Stimulated activated CD8-positive, alpha-beta memory T cell treated with anti-CD3 and anti-CD28 coated beads, Interleukin-15, amount 100 ng/mL, for 1 hour (primary cell): ENCODE measurements around the gene CCDC102A.
"Not testable (repeated sequence)": the region's sequence is repeated elsewhere in the genome, so short reads cannot be mapped to it uniquely, and the experiment has no call there.

Experiments
- DNase-seq: peaks from one replicate; pipeline ENCODE4 v3.0.0-alpha.2; 2020; ENCODE audit warnings: low read depth

CCDC102A gene

DNA sequence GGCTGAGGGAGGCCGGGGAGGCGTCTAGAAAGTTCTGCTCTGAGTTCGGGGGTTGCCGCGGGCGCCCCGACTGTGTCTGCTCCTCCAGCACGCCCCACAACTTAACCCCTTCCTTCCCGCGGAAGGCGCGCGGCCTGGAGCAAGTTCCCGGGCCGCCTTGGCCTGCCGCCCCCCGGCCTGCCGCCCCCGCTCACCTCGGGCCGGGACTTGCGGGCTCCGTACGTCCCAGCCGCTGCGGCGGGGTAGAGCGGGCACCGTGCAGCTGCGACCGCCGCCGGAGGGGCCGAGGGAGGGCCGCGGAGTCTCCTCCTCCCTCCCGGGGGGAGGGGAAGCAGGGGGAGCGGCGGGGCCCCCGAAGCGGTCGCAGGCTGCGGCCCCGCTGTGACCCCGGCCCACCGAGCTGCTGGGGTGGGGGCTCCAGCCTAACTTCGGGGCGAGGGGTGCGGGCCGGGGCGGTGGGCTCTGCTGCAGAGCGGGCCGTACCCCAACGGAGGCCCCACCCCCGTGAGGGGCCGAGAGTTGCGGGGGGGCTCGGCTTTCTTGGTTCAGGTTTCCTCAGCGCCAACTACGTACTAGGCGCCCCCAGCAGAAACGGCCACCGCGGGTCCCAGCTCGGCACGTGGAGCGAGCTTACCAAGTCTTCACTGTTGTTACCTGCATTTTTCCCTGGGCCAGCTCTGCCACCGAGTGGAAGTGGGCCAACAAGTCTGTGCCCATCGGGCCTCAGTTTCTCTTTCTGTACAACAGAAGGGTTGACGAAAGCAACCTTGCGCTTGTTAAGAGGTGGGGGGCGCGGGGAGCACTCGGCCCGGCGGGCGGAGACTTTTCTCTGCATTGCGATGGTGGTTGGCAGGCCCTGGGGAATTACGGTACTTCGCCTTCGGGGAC is at the start of gene CCDC102A:
CCDC102A (minus strand) TSS at position 266 of the 888 bp plus-strand sequence. CDS start 7,394 bp downstream, outside the sequence.
- DNase-seq: no peak

DNA sequence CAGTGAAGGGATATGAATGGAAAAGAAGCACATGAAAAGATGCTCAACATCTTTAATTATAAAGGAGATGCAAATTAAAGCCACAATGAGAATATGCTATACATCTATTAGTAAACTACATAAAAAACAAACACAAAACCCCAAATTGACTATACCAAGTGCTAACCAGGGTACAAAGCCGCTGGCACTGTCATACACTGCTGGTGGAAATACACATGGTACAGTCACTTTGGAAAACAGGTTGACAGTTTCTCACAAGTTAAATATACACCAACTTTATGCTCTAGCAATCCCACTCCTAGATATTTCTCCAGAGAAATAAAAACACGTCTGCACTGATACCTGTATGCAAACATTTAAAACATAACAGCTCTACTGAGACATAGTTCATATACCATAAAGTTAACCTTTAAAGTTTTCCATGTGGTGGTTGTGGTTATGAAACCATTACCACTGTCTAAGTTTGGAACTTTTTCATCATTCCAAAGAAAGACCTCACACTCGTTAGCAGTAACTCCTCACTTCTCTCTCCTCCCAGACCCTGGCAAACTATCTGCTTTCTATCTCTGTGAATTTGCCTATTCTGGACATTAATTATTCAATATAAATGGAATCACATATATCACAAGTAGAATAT is 48.8 kb upstream of the CCDC102A start:
- no peak for DNase-seq

DNA sequence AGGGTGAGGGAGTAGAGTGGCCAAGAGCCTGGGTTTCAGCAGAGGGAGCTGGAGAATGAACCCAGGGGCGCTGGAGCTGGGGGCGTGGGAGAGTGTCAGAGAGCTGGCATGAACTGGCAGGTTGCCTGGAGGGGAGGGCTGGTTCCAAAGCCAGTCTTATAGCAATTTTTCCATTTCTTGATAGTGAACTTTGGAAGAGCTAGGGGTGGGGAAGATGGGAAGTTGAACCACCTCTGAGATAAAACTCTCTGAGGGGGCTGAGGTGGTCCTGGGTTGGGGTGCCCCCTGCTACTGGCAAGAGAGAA is 42.9 kb upstream of the CCDC102A start:
- no peak for DNase-seq

DNA sequence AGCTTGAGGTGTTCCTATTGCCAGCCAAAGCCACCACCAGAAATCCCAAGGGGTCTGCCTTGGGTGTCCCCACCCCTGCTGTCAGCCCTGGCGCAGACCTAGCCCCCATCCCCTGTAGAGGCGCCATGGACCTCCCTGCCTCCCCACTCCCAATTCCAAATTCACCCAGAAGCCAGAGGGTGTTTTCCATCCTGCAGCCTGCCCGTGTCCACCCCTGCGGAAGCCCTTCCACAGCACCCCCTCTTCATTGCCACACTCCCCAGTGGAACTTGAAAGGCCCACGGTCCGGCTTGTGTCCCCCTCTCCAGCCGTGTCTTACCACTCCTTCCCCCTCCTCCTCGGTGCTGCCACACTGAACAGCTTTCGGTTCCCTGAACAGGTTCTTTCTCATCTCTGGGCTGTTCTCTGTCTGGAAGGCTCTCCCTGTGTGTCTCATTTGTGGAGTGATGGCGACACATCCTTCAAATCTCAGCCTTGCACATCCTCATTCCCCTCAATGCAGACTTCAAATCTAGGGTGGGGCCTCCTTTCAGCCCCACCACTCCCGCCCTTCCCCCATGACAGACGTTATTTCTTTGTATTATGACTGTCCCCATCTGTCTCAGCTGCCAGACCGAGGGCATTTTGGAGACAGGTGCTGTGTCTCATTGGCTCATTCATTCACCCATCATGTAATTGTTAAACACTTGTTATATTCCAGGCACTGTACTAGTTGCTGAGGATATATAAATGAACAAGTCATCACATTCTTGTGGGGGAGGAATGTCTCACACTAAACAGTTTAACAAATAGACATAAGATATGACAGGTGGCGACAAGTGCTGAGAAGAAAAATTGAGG is 42.4 kb upstream of the CCDC102A start:
- no peak for DNase-seq

DNA sequence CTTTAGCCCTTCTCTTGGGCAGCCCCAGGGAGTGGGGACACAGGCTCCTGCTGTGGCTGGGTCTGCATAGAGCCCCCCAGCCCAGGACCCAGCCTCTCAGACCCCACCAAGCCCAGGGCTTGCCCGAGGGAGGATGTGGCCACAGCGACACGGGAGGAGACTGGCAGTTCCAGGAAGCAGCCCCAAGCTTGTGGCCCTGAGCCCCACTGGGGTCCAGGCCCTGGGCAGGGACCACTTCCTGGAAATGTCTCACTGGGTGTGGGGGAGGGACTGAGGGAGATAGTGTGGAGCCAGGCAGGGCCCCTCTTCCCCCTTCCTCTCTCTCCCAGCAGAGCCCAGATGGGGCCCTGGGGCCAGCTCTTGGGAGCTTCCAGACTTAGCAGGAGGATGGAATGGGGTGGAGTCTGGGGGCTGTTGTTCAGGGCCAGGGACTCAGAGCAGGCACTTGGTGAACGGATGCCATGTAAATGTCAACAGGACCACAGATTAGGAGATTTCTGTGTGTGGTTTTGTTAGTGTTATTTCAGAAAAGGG is 41.4 kb upstream of the CCDC102A start:
- no peak for DNase-seq

DNA sequence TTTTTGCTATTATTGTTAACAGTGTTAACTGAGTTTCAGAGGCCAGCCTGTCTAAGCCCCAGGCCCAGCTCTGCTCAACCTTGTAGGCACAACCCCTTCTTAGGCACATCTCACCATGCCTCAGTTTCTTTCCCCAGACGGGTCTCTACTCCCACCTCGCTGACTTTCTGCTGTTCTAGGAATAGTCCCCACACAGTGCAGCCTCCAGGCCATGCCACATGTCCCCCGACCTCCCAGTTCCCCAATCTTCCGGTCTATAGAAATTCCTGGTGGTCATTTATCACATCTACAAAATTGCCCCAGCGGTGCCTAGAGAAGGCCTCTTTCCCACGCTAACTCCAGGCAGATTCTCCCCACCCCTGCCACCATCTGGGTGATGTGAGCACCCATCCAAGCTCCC is 40.8 kb upstream of the CCDC102A start:
- no peak for DNase-seq

DNA sequence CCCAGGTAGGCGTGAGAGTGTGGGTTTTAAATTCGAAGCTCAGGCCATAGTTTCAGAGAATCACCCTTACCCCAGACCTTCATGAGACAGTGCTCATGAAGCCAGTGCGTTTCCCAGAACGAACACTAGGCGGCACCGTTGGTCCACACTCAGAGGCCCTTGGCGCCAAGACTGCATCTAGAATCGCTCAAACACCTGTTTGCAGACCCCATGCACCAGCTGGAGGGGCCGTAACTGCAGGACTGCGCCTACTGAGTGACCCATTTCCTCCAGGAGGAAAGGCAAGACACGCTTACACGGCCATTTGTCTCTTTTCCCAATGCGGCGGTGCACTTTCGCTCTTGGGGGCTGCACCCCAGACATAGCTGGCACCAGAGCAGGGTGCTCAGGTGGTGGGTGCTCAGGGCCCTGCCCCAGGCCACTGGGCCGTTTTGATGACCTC is 40.1 kb upstream of the CCDC102A start:
- DNase-seq: peak; percentile 75

DNA sequence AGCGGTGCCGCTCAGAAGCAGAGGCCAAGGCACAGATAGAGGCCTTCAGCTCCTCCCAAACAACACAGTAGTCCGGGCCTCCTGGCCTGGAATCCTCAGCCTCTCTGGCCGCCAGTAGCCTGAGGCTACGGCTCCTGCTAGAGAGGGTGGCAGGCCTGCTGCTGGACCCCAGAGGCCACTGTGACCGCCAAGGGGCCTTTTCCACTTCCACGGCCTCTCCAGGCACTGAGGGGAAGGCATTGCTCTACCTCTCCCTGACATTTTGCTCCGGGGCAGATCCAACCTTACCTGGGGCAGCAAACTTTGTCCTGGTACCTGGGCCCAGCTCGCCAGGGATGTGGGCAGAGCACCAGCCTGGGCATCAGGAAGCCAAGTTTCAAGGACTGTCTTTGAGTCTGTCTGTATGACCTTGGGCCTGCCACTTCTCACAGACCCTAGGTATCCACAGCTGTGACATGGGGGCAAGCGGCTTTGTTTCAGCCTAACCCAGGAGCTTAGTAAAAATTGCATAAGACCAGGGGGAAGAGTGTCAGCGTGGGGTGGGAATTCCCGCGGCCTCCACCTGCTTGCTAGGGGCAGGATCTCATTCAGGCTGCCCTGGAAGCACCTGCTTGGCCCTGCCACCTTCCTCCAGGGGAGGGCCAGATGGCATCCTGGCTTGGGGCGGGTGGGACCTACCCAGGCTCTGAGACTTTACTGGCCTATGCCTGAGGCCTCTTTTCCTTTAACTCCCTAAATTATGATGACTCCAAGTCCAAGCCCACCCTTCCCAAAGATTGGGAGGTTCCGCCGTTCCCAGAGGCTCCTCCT is 39.3 kb upstream of the CCDC102A start:
- DNase-seq: no peak

DNA sequence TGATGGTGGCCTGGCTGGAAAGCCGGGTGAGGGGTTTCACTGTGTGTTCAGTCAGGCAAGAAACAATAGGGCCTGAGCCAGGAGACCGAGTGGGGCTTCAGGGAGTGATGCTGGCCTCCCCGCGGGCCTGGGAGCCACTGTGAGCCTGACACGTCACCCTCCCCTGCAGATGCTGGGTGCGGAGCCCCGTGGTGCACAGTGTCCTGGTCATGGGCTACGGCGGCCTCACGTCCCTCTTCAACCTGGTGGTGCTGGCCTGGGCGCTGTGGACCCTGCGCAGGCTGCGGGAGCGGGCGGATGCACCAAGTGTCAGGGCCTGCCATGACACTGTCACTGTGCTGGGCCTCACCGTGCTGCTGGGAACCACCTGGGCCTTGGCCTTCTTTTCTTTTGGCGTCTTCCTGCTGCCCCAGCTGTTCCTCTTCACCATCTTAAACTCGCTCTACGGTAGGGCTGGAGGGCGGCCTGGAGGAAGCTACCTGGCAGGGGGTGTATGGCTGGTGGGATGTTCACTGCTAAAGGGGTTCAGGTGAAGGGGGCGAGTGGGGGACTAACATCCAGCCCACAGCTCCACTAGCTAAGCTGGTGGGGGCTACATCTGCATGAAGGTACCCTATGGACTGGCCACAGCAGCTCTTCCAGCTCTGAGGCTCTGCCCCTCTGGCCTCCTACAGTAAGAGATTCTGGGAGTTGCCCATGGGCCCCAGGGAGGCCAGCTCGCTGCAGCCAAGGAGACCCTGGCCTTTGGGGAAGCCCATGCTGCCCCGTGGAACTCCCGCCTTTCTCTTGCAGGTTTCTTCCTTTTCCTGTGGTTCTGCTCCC is 38.5 kb upstream of the CCDC102A start:
- no peak for DNase-seq

DNA sequence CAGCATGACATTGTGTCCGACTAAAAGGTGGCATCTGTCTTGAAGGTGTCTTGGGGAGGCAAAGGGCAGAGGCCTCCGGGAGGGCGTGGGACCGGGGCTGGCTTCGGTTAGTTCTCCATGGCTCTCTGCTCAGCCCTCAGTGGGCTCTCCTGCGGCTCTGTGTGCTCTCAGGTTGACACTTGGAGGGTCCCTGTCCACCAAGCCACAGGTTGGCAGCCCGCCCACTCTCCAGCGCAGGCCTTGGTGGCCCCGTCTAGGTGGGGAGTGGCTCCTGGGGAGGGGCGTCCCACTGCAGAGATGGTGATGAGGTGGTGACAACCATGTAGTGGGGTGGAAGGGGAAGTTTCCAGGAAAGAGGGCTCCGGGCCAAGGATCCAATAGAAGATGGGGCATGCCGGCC is 37.7 kb upstream of the CCDC102A start:
- no peak for DNase-seq

DNA sequence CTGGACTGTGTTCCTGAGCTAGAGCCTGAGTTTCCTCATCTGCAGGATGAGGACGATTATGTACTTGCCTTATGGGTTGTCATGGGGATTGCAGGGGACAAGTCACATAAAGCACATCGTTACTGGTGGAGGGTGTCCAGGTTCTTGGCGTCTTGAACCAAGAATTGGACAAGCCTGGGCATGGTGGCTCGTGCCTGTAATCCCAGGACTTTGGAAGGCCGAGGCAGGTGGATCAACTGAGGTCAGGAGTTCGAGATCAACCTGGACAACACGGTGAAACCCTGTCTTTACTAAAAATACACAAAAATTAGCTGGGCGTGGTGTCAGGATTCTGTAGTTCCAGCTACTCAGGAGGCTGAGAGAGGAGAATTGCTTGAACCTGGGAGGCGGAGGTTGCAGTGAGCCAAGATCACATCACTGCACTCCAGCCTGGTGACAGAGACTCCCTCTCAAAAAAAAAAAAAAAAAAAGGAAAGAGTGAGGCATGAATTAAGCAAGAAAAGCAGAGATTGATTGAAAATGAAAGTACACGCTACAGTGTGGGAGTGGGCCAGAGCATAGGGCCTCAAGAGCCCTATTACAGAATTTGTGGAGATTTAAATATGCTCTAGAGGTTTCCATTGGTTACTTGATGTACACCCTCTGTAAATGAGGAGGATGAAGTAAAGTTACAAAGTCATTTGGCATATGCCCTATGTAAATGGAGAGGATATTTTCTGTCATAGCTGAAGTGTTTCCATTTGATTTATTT is 36.8 kb upstream of the CCDC102A start:
- DNase-seq: no peak

DNA sequence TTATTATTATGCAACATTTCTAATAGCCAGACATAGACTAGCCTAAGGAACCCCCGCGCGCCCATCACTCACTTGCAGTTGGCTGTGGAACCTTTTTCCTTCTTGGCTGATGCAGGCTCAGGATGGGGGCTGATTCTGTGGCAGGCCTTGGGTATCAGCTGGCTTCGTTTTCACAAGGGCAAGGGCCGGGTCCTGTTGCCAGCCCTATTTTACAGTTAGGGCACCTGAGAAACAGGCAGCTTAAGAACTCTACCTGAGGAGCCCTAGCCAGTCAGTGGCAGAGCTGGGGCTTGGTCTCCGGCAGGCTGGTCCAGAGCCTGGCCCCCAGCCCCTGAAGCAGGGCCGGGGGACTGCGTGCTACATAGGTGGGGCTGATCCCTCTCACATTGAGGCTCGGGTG is 34.7 kb upstream of the CCDC102A start:
- DNase-seq: no peak

DNA sequence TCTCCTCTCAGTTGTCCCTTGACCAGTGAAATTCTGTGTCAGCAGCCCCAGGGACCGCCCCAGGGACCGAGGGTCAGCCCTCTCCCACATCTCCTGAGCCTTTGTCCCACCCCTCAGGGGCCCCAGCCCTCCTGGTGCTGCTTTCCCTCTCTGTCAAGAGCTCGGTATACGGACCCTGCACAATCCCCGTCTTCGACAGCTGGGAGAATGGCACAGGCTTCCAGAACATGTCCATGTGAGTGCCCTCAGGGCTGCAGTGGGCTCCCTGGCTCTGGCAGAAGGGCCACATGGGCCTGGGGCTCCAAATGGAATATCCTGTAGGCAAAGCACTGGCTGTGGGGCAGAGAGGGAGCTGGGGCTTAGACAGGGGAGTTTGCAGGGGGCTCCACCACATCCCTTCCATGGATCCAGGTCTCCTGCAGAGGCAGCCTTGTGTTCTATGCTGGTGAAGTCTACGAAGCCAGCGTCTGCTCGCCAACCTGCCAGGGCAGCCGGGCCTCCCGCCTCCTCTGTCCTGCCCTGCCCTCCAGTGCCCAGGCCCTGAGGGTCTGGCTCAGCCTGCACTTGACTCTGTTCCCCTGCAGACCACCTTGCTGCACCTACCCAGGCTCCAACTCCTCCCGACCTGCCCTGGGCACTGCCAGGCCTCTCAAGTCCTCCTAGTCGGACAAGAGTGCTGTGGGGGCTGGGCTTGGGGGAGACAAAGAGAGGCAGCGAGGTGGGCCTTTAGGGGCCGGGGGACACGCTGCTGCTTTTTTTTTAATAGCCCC is 34.1 kb upstream of the CCDC102A start:
- no peak for DNase-seq

DNA sequence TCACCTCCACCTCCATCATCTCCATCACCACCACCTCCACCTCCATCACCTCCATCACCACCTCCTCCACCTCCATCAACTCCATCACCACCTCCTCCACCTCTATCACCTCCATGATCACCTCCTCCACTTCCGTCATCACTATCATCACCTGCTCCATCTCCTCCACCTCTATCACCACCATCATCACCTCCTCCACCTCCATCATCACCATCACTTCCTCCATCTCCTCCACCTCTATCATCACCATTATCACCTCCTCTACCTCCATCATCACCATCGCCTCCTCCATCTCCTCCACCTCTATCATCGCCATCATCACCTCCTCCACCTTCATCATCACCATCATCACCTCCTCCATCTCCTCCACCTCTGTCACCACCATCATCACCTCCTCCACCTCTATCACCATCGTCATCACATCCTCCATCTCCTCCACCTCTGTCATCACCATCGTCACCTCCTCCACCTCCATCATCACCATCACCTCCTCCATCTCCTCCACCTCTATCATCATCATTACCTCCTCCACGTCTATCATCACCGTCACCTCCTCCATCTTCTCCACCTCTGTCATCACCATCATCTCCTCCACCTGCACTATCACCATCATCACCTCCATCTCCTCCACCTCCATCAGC is 33.1 kb upstream of the CCDC102A start:
- no peak for DNase-seq

DNA sequence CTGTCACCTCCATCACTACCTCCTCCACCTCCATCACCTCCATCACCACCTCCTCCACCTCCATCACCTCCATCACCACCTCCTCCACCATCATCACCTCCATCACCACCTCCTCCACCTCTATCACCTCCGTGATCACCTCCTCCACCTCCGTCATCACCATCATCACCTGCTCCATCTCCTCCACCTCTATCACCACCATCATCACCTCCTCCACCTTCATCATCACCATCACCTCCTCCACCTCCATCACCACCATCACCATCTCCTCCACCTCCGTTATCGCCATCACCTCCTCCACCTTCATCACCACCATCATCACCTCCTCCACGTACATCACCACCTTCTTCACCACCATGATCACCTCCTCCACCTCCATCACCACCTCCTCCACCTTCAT is 32.4 kb upstream of the CCDC102A start:
- not testable (repeated sequence) for DNase-seq

DNA sequence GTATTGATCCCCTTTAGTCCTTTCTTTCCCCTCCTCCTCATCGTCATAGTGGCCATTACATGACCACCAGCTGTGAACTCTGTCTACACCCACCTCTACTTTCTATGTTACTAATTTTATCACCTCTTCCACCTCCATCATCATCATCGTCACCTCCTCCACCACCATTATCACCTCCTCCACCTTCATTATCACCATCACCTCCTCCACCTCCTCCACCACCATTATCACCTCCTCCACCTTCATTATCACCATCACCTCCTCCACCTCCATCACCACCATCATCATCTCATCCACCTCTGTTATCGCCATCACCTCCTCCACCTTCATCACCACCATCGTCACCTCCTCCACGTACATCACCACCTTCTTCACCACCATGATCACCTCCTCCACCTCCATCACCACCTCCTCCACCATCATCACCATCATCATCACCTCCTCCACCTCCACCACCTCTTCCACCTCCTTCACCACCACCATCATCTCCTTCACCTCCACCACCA is 31.9 kb upstream of the CCDC102A start:
- no peak for DNase-seq

DNA sequence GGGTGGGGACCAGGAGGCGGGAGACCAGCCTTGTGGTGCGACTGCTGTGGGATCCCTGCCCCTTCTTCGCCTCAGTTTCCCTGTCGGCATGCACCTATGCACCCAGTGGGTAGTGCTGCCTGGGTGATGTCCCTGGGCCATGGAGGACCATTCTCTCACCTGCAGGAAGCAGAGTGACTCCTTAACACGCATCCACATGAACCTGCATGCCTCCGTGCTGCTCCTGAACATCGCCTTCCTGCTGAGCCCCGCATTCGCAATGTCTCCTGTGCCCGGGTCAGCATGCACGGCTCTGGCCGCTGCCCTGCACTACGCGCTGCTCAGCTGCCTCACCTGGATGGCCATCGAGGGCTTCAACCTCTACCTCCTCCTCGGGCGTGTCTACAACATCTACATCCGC is 31.3 kb upstream of the CCDC102A start:
- no peak for DNase-seq

DNA sequence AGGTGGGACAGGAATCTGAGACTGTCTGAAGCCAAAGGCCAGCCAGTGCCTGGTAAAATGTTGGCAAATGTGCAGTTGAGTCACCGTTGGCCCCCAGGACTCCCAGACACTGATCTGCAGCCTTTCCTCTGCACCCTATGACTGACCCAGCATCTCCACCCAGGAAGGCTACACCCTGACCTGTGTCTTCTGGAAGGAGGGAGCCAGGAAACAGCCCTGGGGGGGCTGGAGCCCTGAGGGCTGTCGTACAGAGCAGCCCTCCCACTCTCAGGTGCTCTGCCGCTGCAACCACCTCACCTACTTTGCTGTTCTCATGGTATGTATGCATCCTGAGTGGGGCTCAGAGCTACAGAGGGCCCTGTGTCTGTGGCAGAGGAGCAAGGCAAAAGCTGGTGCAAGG is 30.1 kb upstream of the CCDC102A start:
- no peak for DNase-seq

DNA sequence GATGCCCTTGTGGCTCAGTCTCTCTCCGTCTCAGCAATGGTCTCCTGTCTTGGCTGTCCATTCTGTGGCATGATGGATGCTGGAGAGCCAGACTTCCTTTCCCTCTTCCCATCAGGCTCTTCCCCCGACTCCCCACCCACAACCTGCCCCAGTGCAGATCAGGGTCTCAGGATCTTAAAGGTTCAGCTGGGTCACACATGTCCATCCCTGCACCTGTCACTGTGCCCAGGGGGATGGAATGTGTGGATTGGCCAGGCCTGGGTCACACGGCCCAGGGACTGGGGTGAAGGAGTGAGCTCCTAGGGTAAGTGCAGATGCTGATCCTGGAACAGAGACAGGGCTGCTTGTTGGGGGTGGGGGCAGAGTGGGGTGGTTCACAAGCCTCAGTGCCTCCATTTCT is 29.1 kb upstream of the CCDC102A start:
- DNase-seq: no peak
